HG02973 (cell line): Measurements from ENCODE around the gene PTPRD.

Experiments
- ATAC-seq: cut with Tn5 transposase; IDR thresholded peaks from one replicate; pipeline ENCODE4 v1.9.1; 2021; ENCODE audit warnings: moderate library complexity; ENCODE audit not compliant: unreplicated experiment

The PTPRD gene

DNA sequence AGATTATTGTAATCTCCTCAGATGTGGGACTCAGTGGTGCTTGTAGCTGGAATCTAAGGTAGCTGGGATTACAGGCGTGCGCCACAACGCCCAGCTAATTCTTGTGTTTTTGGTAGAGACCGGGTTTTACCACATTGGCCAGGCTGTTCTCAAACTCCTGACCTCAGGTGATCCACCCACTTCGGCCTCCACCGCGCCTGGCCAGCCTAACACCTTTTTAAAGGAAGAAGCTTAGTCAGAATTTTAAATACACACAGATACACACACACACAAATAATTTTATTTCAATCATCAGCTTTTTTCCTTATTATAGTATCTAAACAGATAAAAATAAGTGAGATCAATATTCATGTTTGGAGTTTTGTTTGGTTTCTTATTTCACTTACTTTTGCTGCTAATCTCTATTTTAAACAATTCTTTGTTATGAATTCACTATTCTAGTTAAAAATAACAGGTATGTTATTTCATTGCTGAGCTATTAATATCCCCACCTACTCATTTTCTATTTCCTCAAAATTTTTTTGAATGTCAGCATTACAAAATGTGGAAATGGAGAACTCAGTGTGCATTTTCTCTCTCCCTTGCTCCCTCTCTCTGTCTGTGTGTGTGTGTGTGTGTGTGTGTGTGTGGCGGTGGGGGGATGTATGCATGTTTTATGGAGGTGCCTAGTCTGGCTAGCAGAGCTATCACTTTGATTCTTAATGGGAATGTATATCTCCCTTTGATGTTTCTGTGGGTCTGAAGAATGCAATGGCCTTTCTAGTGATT is 1852.6 kb downstream of the PTPRD start:
- ATAC-seq = no peak

DNA sequence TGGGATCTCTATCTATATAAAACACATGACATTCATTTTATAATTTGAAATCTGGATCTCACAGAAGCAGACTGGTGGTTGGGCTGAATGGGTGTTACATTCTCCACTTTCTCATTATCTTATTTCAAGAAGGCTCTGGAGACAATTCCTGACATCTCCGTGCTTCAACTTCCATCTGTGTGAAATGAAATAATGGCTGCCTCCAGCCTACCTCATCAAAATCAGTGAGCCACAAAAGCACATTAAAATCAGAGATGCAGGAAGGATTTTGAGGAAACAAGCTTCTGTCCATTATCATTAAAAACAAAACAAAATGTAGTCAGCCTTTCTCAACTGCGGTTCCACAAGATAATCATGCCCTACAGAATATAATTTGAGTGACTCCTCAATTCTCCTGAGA is 1854.9 kb downstream of the PTPRD start:
- ATAC-seq = no peak

GRCh38 chr9:8754751-8755150 is 1858.1 kb downstream of the PTPRD start:
- ATAC-seq = no peak

GRCh38 chr9:8751406-8751930 is 1861.3 kb downstream of the PTPRD start:
- no peak for ATAC-seq

DNA sequence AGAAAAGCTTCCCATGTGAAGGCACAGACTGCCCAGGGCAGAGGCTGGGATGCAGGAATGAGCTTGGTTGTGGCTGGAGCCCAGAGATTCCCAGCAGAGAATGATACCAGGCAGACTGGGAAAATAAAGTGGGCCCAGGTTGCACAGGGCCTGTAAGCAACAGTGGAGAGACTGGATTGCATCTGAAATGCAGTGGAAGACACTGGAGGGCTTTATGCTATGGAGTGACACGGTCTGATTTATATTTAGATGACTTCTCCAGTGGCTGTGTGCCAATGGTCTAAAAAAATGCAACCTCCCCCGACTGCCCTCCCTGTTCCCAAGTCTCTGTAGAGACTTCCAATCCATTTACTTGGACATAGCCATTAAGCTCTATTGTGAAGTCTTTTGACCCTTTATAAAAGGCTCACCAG is 1862.2 kb downstream of the PTPRD start:
- no peak for ATAC-seq

DNA sequence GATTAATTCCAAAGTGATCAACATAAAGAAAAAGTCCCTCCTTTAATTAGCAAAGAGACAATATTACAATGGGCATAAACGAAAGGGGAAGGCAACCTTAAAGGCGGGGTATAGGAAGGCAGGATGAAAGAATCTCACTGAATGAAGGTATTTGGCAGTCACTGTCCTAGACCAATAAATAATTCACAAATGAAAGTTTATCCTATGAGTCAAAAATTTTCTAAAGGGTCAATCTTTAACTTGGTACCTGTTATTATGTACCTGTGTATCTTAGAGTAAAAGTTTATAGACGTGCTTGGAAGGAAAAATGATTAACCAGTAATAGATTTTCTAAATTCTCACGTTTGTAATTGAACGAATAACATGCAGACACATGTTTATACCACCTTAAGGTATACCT is 1867.5 kb downstream of the PTPRD start:
- ATAC-seq = no peak

DNA sequence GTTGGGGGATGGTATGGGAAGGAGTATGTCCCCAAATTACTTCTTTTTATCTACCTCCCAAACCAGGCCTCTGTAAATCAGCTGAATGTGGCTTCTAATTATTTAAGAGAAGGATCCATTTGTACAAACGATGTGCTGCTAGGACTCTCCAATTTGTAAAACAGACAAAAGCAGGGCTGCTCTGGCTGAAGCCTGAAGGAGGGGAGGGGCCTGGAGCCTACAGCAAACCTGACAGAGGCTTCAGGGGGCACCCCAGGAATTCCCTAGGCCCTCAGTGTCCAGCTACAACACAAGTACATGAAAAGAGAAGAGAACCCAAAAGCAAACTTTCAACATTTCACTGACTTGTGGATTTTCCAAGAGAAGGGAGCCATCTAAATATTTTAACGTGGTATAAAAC is 1873.9 kb downstream of the PTPRD start:
- ATAC-seq = no peak

DNA sequence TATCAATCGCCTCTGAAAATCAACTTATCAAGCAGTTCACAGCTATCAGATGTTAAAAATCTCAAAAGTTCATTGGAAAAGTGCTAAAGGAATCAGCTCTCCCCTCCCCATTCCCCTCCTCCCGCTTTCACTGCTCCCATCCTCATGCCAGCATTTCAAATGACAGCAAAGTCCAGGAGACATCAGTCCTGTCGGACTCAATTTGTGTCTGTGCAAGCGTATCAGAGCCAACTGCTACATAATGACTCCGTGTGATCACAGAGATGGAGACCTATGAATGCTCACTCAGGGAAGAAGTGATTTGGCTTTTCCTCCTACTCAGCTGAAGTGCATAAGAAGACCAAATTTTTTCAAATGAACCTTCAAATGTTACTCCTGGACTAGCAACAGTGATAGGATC is 1876.0 kb downstream of the PTPRD start:
- ATAC-seq = no peak

DNA sequence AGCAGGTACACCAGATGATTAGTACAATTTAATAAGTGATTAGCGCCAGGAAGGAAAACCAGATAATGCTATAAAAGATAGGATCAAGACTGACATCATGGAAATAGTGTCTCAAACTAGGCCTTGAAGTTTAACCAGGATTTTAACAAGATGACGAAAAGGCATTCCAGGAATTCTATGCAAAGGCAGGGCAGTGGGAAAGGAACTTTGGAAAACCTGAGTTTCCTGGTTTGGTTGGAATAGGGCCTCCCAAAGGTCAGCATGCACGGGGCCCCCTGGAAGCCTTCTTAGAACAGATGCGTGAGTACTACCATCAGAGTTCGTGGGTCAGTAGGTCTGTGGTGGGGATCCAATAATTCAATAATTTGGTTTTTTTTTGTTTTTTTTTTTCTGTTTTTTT is 1878.0 kb downstream of the PTPRD start:
- ATAC-seq = no peak

DNA sequence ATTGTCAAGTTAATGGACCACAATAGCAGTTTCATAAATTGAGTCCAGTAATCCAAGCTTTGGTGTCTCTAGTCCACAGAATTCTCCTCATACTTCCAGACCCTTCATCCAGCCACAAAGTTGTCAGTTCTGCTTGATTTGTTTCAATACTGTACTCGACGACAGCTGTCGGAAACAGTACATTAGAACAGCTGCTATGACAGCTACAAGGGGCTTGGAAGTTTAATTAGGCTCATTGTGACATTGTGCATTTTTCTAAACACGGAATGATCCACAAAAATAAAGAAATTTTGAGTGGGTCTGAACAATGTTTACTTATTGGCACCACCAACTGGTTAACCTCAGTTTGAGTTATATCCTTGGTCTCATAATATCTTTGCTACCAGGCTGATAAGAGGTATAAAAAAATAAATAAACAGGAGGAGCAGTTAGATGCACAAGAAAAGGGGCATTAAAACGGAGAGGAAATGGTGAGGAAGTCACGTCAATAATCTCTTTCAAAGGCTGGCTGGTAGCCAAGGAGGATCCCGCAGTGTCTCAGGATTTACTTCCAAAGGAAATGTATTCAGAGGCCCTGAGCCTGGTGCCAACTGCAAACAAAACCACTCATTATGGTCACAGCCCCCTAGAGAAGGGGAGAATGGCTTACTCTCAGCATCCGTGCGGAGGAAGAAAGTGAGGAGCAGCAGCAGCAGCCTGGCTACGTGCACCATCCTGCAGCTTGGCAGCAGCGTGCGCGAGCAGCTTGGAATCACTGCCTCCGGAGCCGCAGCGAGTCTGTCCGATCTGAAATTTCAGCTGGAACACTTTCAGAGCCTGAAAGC is 1879.5 kb downstream of the PTPRD start:
- no peak for ATAC-seq

- ATAC-seq = no peak
These were observed 1880.3 kb downstream of the PTPRD start for GRCh38 chr9:8732367-8733075.

DNA sequence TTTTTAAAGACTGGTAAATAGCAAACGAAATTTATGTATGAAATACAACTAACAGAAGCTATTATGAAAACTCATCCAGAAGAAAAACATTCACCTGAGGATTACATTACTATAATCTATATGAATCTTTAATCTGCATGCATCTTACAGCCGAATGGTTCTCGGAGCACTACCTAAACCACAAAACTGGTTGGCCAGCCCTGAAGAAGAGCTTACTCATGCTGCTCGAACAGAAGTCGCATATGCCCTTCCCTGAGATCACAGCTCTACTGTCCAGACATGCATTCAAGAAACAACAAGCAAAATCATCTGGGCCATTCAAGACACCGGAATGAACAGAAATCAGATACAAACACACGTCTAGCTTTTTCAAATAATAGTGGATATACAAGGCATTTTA is 1882.2 kb downstream of the PTPRD start:
- no peak for ATAC-seq

GRCh38 chr9:8728910-8729309 is 1883.9 kb downstream of the PTPRD start:
- ATAC-seq = no peak

GRCh38 chr9:8727191-8727590 is 1885.6 kb downstream of the PTPRD start:
- no peak for ATAC-seq

DNA sequence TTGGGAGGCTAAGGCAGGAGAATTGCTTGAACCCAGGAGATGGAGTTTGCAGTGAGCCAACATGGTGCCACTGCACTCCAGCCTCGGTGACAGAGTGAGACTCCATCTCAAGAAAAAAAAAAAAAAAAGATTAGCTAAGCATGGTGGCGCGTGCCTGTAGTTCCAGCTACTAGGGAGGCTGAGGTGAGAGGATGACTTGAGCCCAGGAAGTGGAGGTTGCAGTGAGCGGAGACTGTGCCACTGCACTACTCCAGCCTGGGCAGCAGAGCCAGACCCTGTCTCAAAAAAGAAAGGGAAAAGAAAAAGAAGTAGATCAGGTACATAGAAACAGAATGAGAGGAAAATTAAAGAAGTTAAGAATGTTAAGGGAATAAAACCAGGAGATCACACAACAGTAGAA is 1886.1 kb downstream of the PTPRD start:
- no peak for ATAC-seq

DNA sequence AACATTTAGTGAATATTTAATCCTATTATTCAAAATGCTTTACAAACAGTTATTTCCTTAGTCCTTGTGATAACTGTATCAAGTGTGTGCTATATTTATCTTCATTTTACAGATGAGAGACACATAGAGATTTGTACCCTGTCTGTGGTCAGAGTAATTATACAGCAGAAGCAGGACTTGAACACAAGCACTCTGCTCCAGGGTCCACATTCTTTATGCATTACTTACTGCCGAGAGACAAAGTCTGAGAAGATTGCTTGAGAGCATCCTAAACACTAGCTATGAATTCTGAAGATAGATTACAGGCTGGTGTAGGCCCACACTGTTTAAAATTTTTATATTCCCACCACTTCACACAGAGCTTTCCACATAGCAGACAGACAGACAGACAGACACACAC is 1887.2 kb downstream of the PTPRD start:
- no peak for ATAC-seq

DNA sequence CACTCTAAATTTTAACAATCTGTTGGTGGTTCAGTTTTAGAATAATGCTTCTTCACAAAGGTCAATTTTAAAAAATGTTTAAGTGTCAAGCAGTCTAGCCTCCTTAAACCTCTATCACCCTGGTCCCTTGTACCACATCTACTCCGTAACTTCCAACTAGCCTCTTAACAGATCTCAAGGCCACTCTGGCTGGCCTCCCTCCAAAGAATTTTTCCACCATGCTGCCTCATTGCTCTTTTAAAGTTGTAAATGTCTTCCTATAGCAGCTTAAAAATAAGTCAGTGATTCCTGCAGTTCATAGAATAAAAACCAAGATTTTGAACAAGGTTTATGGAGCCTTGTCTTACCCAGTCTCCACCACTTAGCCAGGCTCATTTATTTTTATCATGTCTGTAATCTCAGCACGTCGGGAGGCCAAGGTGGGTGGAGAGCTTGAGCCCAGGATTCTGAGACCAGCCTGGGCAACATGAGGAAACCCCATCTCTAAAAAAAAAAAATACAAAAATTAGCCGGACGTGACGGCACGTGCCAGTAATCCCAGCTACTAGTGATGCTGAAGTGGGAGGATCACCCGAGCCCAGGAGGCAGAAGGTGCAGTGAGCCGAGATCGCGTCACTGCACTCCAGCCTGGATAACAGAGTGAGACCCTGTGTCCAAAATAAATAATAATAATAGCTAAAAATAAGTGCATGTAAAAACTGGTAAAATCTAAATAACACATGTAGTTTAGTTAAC is 1888.4 kb downstream of the PTPRD start:
- no peak for ATAC-seq

DNA sequence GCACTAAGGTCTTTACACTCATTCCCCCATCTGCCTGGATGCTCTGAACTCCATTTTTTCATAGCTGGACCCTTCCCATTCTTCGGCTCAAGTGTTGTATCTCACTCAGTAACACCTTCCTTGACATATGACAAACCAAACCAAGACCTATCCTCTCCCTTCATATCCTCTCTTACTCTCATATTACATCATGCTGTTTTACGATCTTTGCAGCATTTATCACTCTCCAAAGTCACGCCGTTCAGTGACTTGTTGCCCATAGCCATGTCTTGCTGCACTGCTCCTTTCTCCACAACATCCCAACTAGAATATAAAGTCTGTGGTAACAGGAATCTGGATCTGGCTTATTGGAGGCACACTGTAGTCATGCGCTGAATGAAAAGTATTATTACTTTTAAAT is 1889.6 kb downstream of the PTPRD start:
- no peak for ATAC-seq

DNA sequence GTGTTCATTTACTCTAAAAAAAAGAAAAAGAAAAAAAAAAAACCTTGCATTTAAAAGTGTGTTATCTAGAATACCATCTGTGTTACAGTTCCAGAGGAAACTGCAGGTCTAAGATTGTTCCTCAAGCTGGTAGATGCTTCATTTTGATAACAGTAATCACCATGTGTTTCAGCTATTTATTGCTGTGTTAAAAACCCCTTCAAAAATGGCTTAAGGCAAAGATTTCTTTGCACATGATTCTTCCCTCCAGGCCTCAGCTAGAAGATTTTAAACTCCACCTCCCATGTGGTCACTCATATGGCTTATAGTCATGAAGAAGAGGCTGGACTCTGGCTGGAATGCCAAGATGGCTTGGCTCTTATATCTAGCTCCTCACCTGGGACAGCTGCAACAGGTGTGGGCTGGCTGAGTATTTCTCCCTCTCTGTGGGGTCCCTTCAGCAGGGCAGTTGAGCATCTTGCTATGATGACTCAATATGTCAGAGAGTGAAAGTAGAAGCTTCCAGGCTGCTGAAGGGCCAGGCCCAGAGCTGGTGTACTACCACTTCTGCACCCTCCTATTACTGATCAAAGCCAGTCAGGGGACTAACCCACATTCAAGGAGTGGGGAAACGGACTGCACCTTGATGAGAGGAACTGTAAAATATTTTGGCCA is 1892.8 kb downstream of the PTPRD start:
- no peak for ATAC-seq

- ATAC-seq = no peak
These were observed 1894.6 kb downstream of the PTPRD start for GRCh38 chr9:8718121-8718725.
